Fibroblast of lung (primary cell): ENCODE data around the gene FBLL1.

Experiments used
- CTCF ChIP-seq, 2 donors: IDR thresholded peaks in 1 of 2; conservative IDR thresholded peaks in 1 of 2; 1 replicate in 1 of 2; 2 replicates in 1 of 2; pipeline ENCODE4 v1.5.1; 2011 to 2012; ENCODE audit warnings: low read length in 2 of 2, control low read depth in 1 of 2, inconsistent platforms in 1 of 2, low read depth in 1 of 2, mild to moderate bottlenecking in 1 of 2
- EZH2 ChIP-seq: IDR thresholded peaks from 2 replicates; pipeline ENCODE4 v1.5.1; 2012; ENCODE audit warnings: low read length, control low read depth, mild to moderate bottlenecking; ENCODE audit errors: missing control alignments

- TF ChIP-seq CTCF (conservative IDR thresholded peaks at IDR 0.05 in 1 of 2, IDR thresholded peaks at IDR 0.05 in 1 of 2; ENCODE audit: low read depth in 1 of 2, low read length in 2 of 2) (no peak), EZH2 (no peak)
Measured at GRCh38 chr5:168527756-168528295, 1.3 kb upstream of the FBLL1 start.
